Measurements from ENCODE around the gene CDH22.

- no peak for TF ChIP-seq POLR2A (IDR thresholded peaks at IDR 0.05)
- TF ChIP-seq CTCF (IDR thresholded peaks at IDR 0.05), result no peak
Observed at GRCh38 chr20:46325789-46326188, 17.5 kb upstream of the CDH22 start.

Data from esophagus squamous epithelium (tissue), 4 donors.